Activated naive CD4-positive, alpha-beta T cell treated with anti-CD3 and anti-CD28 coated beads, Interleukin-2, amount 10 ng/mL, durations not matched to agents 7 days and 5 days (primary cell): ENCODE data around the gene CHDH.

Experiments used
- CTCF ChIA-PET: fragments of 350-600 bp; sonication (Branson Sonifier 250); formaldehyde crosslinking; loops from one replicate; lab custom pipeline; 2021; ENCODE audit warnings: antibody characterized with exemption; lab: Charles Lee
- DNase-seq: peaks from one replicate; pipeline ENCODE4 v3.0.0-alpha.2; 2020
- H3K27ac Mint-ChIP-seq: one replicate; pipeline ENCODE4 v1.8.0; 2021; ENCODE audit warnings: mild to moderate bottlenecking, moderate library complexity, mixed read lengths
- H3K27me3 Mint-ChIP-seq: one replicate; pipeline ENCODE4 v1.8.0; 2021; ENCODE audit warnings: mild to moderate bottlenecking, mixed read lengths
- H3K36me3 Mint-ChIP-seq: one replicate; pipeline ENCODE4 v1.8.0; 2021; ENCODE audit warnings: mixed read lengths
- H3K4me1 Mint-ChIP-seq: one replicate; pipeline ENCODE4 v1.8.0; 2021; ENCODE audit warnings: mixed read lengths
- H3K4me3 Mint-ChIP-seq: one replicate; pipeline ENCODE4 v1.8.0; 2021; ENCODE audit warnings: mild to moderate bottlenecking, moderate library complexity, mixed read lengths
- H3K9me3 Mint-ChIP-seq: one replicate; pipeline ENCODE4 v1.8.0; 2021; ENCODE audit warnings: mixed read lengths

The CHDH gene

DNA sequence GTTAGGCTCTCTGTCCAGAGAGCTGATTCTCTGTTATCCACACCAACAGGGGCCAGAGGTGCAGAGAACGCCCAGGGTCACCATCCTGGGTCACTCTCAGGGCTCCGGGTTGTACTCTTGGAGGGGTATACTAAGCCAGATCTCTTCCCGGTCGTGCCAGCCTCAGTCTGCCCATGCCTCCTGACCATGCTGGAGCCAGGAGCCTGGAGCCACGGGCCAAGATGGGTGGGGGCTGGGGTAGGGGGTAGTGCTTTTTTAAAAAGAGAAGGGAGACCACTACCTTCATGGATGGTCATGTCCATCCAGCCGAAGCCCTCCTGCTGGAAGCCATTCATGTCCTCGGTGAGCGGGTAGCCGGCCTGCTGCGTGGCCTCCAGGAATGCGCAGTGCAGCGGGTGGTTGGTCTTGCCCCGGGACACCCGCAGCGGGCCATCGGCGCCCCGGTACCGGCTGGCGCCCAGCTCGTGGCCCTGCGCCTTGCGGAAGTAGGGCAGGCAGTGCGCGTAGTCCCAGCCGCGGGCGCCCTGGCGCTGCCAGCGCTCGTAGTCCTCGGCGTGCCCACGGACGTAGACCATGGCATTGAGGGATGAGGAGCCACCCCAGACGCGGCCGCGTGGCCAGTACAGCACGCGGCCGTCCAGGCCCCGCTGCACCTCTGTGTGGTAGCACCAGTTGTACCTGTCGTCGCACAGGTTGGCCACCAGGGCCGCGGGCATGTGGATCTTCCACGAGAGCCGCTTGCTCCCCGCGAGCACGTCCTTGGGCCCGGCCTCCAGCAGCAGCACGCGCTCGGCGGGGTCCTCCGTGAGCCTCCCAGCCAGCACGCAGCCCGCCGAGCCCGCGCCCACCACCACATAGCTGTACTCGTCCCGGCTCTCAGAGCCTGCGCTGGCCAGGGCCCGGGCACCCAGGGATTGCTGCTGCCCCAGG, 22.9 kb downstream of the CHDH start:
- Mint-ChIP-seq H3K4me3 (no peak overlapping the region), H3K4me1 (no peaks in the 10 kb centered on the region), H3K27me3 (peaks cover 11% of the 10 kb centered on the region), H3K36me3 (no peaks in the 10 kb centered on the region), H3K27ac (no peak overlapping the region), H3K9me3 (no peaks in the 10 kb centered on the region)
- CTCF ChIA-PET: no interaction called here
- no peak for DNase-seq

DNA sequence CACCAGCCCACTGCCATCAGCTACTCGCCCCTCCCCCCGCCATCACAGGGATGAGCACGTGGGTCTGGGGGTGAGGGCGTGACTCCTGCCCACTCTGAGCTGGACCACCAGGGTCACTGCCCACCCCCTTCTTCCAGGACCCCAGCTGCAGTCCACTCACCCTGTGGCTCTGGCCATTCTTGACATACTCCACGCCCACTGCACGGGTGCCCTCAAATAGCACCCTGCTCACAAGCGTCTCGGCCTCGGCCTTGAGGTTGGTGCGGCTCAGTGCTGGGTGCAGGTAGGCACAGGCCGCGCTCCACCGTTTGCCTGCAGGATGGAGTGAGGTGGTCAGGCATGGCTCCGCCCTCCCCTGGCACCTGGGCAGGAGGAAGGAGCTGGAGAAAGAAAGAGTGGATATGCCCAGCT, 23.9 kb downstream of the CHDH start:
- H3K4me3 Mint-ChIP-seq: no peak overlapping the region
- no peak for DNase-seq
- H3K36me3 Mint-ChIP-seq: no peaks in the 10 kb centered on the region
- CTCF ChIA-PET: no interaction called here
- H3K27ac Mint-ChIP-seq: no peak overlapping the region
- H3K9me3 Mint-ChIP-seq: no peaks in the 10 kb centered on the region
- peaks cover 21% of the 10 kb centered on the region for H3K27me3 Mint-ChIP-seq
- H3K4me1 Mint-ChIP-seq: peaks cover 5% of the 10 kb centered on the region

DNA sequence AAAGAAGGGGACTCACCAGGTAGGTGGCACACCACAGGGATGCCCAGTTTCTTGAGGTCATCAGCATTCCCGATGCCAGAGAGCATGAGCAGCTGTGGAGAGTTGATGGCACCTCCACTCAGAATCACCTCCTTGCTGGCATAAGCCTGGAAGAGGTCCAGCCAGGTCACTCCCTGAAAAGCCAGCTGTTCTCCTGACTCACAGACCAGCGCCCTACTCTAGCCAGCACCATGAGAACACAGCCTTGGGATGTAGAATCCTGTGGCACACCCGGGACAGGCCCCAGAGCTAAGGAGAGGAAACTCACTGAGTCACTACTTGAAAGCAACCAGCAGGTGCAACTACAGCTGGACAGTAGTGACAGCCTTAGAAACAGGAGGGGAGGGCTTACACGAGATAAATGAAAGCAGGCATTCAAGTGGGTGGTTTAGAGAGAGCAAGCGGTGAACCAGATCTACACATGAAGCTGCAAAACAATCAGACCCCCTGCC, 24.5 kb downstream of the CHDH start:
- peaks cover 28% of the 10 kb centered on the region for H3K27me3 Mint-ChIP-seq
- DNase-seq: no peak
- CTCF ChIA-PET: no interaction called here
- no peaks in the 10 kb centered on the region for H3K9me3 Mint-ChIP-seq
- H3K4me1 Mint-ChIP-seq: peaks cover 5% of the 10 kb centered on the region
- H3K36me3 Mint-ChIP-seq: no peaks in the 10 kb centered on the region
- no peak overlapping the region for H3K27ac Mint-ChIP-seq
- H3K4me3 Mint-ChIP-seq: no peak overlapping the region

DNA sequence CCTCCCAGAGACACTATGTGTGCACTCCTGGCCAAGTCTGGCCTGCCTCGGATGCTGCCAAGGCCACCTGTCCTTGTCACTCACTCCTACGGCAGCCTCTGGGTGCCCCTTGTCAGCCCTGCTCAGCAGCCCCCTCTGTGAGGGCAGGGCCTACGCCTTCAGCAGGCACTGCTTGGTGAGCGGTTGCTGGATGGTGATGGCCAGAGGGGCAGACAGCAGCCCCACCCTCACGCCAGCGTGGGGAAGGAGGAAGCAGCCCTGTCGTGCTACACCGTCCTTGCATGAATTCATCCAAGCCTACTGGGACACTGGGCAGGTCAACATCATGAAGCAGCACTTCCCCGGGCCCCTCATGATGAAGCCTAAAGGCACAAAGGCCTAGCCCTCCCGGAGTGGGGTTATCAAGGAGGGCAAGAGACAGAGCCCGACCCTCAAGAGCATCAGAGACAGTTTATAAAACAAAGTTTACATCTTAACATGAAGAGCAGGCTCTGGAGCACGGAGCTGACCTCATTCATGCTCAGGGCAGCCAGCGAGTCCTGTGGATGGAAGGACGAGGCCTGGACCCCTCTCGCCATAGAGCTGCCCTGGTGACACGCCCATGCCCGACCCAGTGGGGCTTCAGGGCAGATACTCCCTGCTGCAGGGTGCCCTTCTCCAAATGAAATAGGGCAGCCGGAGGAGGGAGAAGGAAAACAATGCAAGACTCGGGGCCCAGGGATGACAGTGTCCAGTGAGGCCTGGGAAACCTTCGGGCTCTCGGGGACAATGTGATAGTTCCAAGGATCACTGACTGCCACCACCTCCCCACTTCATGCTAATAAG, 25.3 kb downstream of the CHDH start:
- no peak for DNase-seq
- Mint-ChIP-seq H3K4me3 (no peak overlapping the region), H3K27ac (no peak overlapping the region), H3K27me3 (peaks cover 35% of the 10 kb centered on the region), H3K4me1 (peaks cover 5% of the 10 kb centered on the region), H3K9me3 (no peaks in the 10 kb centered on the region), H3K36me3 (no peaks in the 10 kb centered on the region)
- CTCF ChIA-PET: no interaction called here

DNA sequence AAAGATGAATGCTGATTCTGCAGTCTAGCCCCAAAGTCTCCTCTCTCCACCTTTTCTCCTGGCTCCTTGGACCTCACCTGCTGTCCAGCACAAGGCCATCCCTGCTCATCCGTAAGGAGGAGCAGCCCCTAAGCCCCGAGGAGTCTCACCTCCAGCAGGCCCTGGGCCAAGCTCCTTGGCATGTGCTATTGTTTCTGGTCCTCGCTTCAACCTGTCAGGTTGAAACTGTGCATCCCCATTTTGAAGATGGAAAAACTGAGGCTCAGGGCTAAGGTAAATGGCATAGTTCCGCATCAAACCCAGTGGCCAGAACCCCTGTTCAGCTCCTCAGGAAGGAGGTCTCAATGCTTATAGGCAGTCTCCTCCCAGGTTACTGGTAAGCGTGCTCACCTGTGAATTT, 26.1 kb downstream of the CHDH start:
- Mint-ChIP-seq H3K4me1 (peaks cover 5% of the 10 kb centered on the region), H3K4me3 (no peak overlapping the region), H3K36me3 (no peaks in the 10 kb centered on the region), H3K9me3 (no peaks in the 10 kb centered on the region), H3K27ac (no peak overlapping the region), H3K27me3 (peaks cover 35% of the 10 kb centered on the region)
- CTCF ChIA-PET: no interaction called here
- DNase-seq: no peak

DNA sequence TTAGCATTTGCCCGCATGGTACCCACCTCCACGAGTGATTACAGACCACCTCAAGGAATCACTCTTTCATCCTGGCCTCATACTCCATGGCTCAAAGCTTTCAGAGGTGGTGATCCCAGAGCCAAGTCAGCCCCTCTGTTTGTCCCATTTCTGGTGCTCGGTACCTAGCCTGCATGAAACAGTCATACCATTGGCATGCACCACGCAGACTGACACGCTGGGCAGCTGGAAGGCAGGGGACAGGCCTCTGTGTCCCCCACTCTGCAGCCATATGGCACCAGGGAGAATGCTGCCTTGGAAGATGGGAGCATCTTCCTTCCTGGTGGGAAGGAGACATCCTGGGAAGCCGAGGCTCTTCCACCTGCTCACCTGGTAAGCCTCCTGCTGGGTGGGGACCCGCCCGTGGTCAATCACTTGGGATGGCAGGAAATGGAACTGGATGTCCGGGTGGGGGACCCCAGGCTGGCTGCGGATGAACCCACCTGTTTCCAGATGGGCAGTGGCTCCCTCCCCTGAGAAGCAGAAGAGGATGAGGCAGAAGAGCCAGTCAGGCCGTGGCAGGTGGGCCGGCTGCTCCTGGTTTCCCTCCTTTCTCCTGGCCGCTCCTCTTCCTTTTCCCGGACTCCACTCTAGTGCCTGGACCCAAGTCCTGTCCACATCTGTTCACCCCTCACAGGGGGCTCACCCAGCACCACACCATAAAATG, 26.9 kb downstream of the CHDH start:
- H3K9me3 Mint-ChIP-seq: no peaks in the 10 kb centered on the region
- H3K4me1 Mint-ChIP-seq: peaks cover 5% of the 10 kb centered on the region
- no peak overlapping the region for H3K4me3 Mint-ChIP-seq
- no peak for DNase-seq
- H3K27ac Mint-ChIP-seq: no peak overlapping the region
- CTCF ChIA-PET: no interaction called here
- no peaks in the 10 kb centered on the region for H3K36me3 Mint-ChIP-seq
- H3K27me3 Mint-ChIP-seq: peaks cover 30% of the 10 kb centered on the region

DNA sequence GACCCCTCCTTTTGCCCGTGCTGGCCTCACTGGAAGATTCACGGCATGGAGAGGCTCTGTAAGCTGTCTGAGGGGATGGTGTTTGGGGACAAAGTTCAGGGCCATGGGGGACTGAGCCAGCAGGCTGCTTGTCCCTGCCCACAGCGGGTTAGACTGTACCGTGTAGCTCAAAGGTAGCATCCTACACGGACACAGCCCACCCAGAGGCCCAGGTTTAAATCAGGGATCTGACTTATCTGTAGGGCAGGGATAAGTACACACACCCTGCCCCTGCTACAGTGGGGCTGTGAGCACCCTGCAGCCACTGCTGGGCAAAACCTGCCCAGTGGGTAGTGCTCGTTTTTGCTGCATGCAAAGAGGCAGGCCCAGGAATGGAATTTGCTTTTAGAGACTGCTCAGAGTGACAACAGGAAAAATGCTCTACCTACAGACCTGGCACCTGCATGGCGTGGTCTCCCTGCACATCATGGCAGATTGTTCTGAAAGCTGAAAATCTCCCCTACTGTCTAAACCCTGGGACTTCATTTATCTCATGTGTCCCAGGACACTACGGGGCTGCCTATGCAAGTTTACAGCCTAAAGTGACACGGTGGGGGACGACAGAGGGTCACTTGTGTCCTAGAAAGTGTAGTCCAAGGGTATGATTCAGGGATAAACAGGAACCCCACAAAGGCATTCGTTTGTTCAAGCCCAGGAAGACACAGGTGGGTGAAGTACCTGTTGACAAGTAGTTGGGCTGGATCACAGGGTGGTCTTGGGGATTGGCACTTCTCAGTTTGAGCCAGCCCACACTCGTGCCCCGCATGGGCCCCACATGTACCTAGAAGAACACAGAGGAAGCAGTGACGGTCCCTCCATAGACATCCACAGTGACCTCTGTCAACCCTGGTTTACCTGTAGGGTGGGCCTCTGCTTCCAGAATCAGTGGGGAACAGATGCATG, 27.7 kb downstream of the CHDH start:
- H3K27ac Mint-ChIP-seq: no peak overlapping the region
- H3K9me3 Mint-ChIP-seq: no peaks in the 10 kb centered on the region
- peaks cover 28% of the 10 kb centered on the region for H3K27me3 Mint-ChIP-seq
- no peak for DNase-seq
- peaks cover 5% of the 10 kb centered on the region for H3K4me1 Mint-ChIP-seq
- no peaks in the 10 kb centered on the region for H3K36me3 Mint-ChIP-seq
- no peak overlapping the region for H3K4me3 Mint-ChIP-seq
- CTCF ChIA-PET: no interaction called here

DNA sequence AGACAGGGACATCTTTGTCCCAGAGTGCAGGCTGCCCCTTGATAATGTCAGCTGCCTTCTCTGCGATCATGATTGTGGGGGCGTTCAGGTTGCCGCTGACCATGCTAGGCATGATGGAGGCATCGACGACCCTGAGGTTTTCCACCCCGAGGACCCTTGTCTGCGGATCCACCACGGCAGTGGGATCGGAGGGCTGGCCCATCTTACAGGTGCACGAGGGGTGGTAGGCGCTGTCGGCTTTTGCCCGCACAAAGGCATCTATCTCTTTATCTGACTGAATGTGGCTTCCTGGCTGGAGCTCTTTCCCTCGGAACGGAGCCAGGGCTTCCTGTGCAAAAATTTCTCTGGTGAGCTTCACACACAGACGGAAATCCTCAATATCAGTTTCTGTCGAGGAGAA, 28.4 kb downstream of the CHDH start:
- no peak overlapping the region for H3K27ac Mint-ChIP-seq
- peaks cover 5% of the 10 kb centered on the region for H3K4me1 Mint-ChIP-seq
- H3K4me3 Mint-ChIP-seq: no peak overlapping the region
- CTCF ChIA-PET: no interaction called here
- no peak for DNase-seq
- peaks cover 28% of the 10 kb centered on the region for H3K27me3 Mint-ChIP-seq
- no peaks in the 10 kb centered on the region for H3K9me3 Mint-ChIP-seq
- no peaks in the 10 kb centered on the region for H3K36me3 Mint-ChIP-seq

DNA sequence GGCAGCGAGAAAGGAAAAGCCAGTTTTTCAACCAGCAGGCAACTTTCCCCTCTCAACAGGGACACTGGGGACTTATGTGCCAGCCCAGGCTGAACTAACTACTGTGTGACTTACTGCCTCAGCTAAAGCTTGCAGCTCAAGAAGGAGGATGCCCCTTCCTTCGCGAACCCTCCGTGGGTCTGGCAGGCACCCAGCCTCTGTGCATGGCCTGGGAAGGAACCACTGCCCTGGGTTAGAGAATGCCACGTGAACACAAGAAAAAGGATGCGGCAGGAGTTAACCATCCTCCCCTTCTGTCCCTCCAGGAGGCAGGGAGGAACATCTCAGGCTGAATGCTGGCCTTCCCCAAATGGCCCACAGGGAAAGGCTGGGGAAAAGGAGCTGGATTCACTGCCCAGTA, 29.0 kb downstream of the CHDH start:
- Mint-ChIP-seq H3K9me3 (no peaks in the 10 kb centered on the region), H3K27ac (no peak overlapping the region), H3K27me3 (peaks cover 28% of the 10 kb centered on the region), H3K4me3 (no peak overlapping the region), H3K36me3 (no peaks in the 10 kb centered on the region), H3K4me1 (peaks cover 5% of the 10 kb centered on the region)
- DNase-seq: no peak
- CTCF ChIA-PET: no interaction called here

DNA sequence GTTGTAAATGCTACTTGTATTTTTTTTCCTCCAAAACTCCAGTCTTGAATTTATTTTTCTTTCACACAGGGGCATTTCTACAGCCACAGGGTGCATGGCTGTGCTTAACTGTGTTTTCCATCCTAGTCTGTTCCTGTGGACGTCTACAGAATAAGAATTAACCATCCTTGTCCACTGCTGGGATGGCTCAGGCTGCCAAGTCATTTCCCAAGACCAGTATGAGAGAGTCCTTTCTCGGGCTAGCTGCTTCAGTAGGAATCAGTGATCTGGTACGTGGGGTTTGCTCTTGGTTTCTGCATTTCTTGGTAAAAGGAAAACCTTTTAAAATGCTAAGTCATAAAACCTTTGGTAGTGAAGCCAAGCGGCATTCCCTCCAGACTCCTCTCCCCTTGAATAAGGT, 29.8 kb downstream of the CHDH start:
- H3K27ac Mint-ChIP-seq: no peak overlapping the region
- no peaks in the 10 kb centered on the region for H3K36me3 Mint-ChIP-seq
- peaks cover 5% of the 10 kb centered on the region for H3K4me1 Mint-ChIP-seq
- no peak overlapping the region for H3K4me3 Mint-ChIP-seq
- peaks cover 28% of the 10 kb centered on the region for H3K27me3 Mint-ChIP-seq
- CTCF ChIA-PET: no interaction called here
- DNase-seq: no peak
- H3K9me3 Mint-ChIP-seq: no peaks in the 10 kb centered on the region

DNA sequence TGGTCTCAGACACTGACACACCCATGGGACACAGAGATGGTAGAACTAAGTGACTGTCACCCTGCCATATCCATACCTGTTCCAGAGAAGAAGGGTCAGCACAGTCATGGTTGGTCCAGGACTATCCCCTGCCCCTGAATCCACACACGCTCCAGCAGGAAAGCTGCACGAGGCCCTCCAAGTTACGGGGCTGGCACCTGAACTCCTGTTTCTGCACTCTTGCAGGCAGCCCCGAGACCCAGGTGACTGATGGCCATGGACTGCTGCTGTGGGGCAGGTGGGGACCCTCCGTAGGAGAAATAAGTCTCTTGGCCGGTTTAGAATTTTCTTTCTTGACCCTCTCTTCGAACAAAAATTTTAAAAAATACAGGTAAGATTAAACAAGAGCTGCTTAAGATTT, 30.6 kb downstream of the CHDH start:
- Mint-ChIP-seq H3K27ac (no peak overlapping the region), H3K4me1 (peaks cover 5% of the 10 kb centered on the region), H3K4me3 (no peak overlapping the region), H3K27me3 (peaks cover 28% of the 10 kb centered on the region), H3K36me3 (no peaks in the 10 kb centered on the region), H3K9me3 (no peaks in the 10 kb centered on the region)
- DNase-seq: no peak
- CTCF ChIA-PET: no interaction called here

DNA sequence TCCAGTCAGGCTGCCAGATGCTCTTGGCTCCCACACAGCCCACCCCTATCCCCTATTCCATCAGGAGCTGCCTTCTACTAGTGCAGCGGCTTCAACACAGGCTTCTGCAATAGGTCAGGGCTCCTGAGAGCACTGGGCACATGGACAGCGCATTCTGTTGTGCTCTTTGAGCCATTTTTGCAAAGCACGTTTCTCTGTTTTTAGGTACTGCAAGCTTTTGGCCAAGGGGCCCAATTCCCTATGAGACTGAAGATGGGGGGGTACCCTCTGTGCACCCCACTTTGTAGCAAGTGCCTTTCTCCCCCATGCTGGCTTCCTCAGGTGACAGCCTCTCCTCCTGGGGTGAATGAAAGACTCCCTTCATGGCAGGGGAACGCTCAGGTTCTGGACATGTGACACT, 31.2 kb downstream of the CHDH start:
- Mint-ChIP-seq H3K9me3 (no peaks in the 10 kb centered on the region), H3K36me3 (no peaks in the 10 kb centered on the region), H3K27ac (no peak overlapping the region), H3K27me3 (peaks cover 28% of the 10 kb centered on the region), H3K4me3 (no peak overlapping the region), H3K4me1 (peaks cover 5% of the 10 kb centered on the region)
- no peak for DNase-seq
- CTCF ChIA-PET: no interaction called here

DNA sequence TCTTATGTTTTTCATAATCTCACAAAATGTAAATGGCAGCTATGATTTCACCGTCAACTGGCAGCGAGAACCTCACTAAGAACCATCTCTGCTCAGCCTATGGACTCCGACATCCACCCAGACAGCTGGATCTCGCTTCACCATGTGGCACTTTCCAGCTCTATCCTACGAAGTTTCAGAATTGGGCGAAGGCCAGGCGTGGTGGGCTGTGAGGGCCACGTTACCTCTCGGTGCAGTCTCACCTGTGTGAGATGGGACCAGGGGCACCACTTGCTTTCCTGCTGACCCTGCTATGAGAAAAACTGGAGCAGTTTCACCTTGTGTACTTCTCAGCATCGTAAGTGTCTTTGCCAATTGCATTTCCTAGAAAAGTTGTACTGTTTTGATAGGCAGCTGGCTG, 32.3 kb downstream of the CHDH start:
- no peaks in the 10 kb centered on the region for H3K36me3 Mint-ChIP-seq
- CTCF ChIA-PET: no interaction called here
- H3K4me3 Mint-ChIP-seq: no peak overlapping the region
- peaks cover 5% of the 10 kb centered on the region for H3K4me1 Mint-ChIP-seq
- no peak for DNase-seq
- H3K9me3 Mint-ChIP-seq: no peaks in the 10 kb centered on the region
- peaks cover 32% of the 10 kb centered on the region for H3K27me3 Mint-ChIP-seq
- H3K27ac Mint-ChIP-seq: no peak overlapping the region
